C4-2B (cell line): ENCODE data around the gene SGCB.
A peak's percentile ranks its signal among the peaks of the same experiment; 100 is the strongest.

Experiments used
- CTCF ChIP-seq: fragments of 450-650 bp; conservative IDR thresholded peaks from 2 replicates; pipeline ENCODE4 v1.5.1; 2017; ENCODE audit warnings: mild to moderate bottlenecking
- ZFX ChIP-seq: fragments of 450-650 bp; IDR thresholded peaks from 2 replicates; pipeline ENCODE4 v1.6.1; 2017

- TF ChIP-seq CTCF, result peak; percentile 14
- TF ChIP-seq ZFX, result no peak
These were observed 40.5 kb downstream of the SGCB start for GRCh38 chr4:51997647-51998046.
